Measurements from ENCODE around the gene PRUNE2.

PRUNE2 gene

GRCh38 chr9:76707510-76707909 lies 198.4 kb downstream of the PRUNE2 start:
- no peak overlapping the region for H3K27ac Mint-ChIP-seq
- peaks cover 8% of the 10 kb centered on the region for H3K4me1 Mint-ChIP-seq (ENCODE audit: low read depth)
- no peaks in the 10 kb centered on the region for H3K9me3 Mint-ChIP-seq
- peaks cover 45% of the 10 kb centered on the region for H3K27me3 Mint-ChIP-seq (ENCODE audit: low read depth)
- no peaks in the 10 kb centered on the region for H3K36me3 Mint-ChIP-seq (ENCODE audit: low read depth)
- H3K4me3 Mint-ChIP-seq: no peak overlapping the region

GRCh38 chr9:76704593-76705204 lies 201.2 kb downstream of the PRUNE2 start:
- Mint-ChIP-seq H3K4me3 (no peak overlapping the region), H3K27me3 (ENCODE audit: low read depth) (peaks cover 61% of the 10 kb centered on the region), H3K9me3 (no peaks in the 10 kb centered on the region), H3K36me3 (ENCODE audit: low read depth) (no peaks in the 10 kb centered on the region), H3K4me1 (ENCODE audit: low read depth) (peaks cover 8% of the 10 kb centered on the region), H3K27ac (no peak overlapping the region)

- Mint-ChIP-seq H3K9me3 (no peaks in the 10 kb centered on the region), H3K27me3 (ENCODE audit: low read depth) (peaks cover 58% of the 10 kb centered on the region), H3K4me3 (peak overlapping the region; percentile 44), H3K4me1 (ENCODE audit: low read depth) (peaks cover 8% of the 10 kb centered on the region), H3K27ac (no peak overlapping the region), H3K36me3 (ENCODE audit: low read depth) (no peaks in the 10 kb centered on the region)
Measured at GRCh38 chr9:76703270-76703669, 202.6 kb downstream of the PRUNE2 start.

GRCh38 chr9:76701441-76702039 lies 204.4 kb downstream of the PRUNE2 start:
- Mint-ChIP-seq H3K9me3 (no peaks in the 10 kb centered on the region), H3K4me3 (no peak overlapping the region), H3K4me1 (ENCODE audit: low read depth) (peaks cover 8% of the 10 kb centered on the region), H3K27ac (no peak overlapping the region), H3K27me3 (ENCODE audit: low read depth) (peaks cover 48% of the 10 kb centered on the region), H3K36me3 (ENCODE audit: low read depth) (no peaks in the 10 kb centered on the region)

- Mint-ChIP-seq H3K4me3 (no peak overlapping the region), H3K4me1 (ENCODE audit: low read depth) (peaks cover 8% of the 10 kb centered on the region), H3K36me3 (ENCODE audit: low read depth) (no peaks in the 10 kb centered on the region), H3K27ac (no peak overlapping the region), H3K27me3 (ENCODE audit: low read depth) (peaks cover 44% of the 10 kb centered on the region), H3K9me3 (no peaks in the 10 kb centered on the region)
Measured at GRCh38 chr9:76700916-76701315, 205.0 kb downstream of the PRUNE2 start.

- peaks cover 46% of the 10 kb centered on the region for H3K27me3 Mint-ChIP-seq (ENCODE audit: low read depth)
- H3K27ac Mint-ChIP-seq: no peak overlapping the region
- H3K4me3 Mint-ChIP-seq: no peak overlapping the region
- no peaks in the 10 kb centered on the region for H3K9me3 Mint-ChIP-seq
- H3K36me3 Mint-ChIP-seq (ENCODE audit: low read depth): no peaks in the 10 kb centered on the region
- H3K4me1 Mint-ChIP-seq (ENCODE audit: low read depth): peaks cover 8% of the 10 kb centered on the region
Measured at GRCh38 chr9:76699971-76700370, 205.9 kb downstream of the PRUNE2 start.

- no peaks in the 10 kb centered on the region for H3K36me3 Mint-ChIP-seq (ENCODE audit: low read depth)
- peaks cover 33% of the 10 kb centered on the region for H3K27me3 Mint-ChIP-seq (ENCODE audit: low read depth)
- no peaks in the 10 kb centered on the region for H3K9me3 Mint-ChIP-seq
- no peak overlapping the region for H3K27ac Mint-ChIP-seq
- H3K4me3 Mint-ChIP-seq: no peak overlapping the region
- H3K4me1 Mint-ChIP-seq (ENCODE audit: low read depth): no peaks in the 10 kb centered on the region
Measured at GRCh38 chr9:76697554-76697953, 208.4 kb downstream of the PRUNE2 start.

- Mint-ChIP-seq H3K9me3 (no peaks in the 10 kb centered on the region), H3K27me3 (ENCODE audit: low read depth) (peaks cover 34% of the 10 kb centered on the region)
Measured at GRCh38 chr9:76697081-76697480, 208.8 kb downstream of the PRUNE2 start.

GRCh38 chr9:76693912-76694311 lies 212.0 kb downstream of the PRUNE2 start:
- peaks cover 31% of the 10 kb centered on the region for H3K27me3 Mint-ChIP-seq (ENCODE audit: low read depth)
- no peak overlapping the region for H3K27ac Mint-ChIP-seq
- no peak overlapping the region for H3K4me3 Mint-ChIP-seq
- peaks cover 6% of the 10 kb centered on the region for H3K4me1 Mint-ChIP-seq (ENCODE audit: low read depth)
- no peaks in the 10 kb centered on the region for H3K36me3 Mint-ChIP-seq (ENCODE audit: low read depth)
- no peaks in the 10 kb centered on the region for H3K9me3 Mint-ChIP-seq

More at GRCh38 chr9:76697081-76697480, 208.8 kb downstream of the PRUNE2 start:
- no peak overlapping the region for H3K27ac Mint-ChIP-seq
- H3K4me3 Mint-ChIP-seq: no peak overlapping the region
- H3K36me3 Mint-ChIP-seq (ENCODE audit: low read depth): no peaks in the 10 kb centered on the region
- peaks cover 1% of the 10 kb centered on the region for H3K4me1 Mint-ChIP-seq (ENCODE audit: low read depth)

- no peak overlapping the region for H3K27ac Mint-ChIP-seq
- peaks cover 30% of the 10 kb centered on the region for H3K27me3 Mint-ChIP-seq (ENCODE audit: low read depth)
- H3K4me1 Mint-ChIP-seq (ENCODE audit: low read depth): peaks cover 11% of the 10 kb centered on the region
- H3K9me3 Mint-ChIP-seq: no peaks in the 10 kb centered on the region
- no peak overlapping the region for H3K4me3 Mint-ChIP-seq
- H3K36me3 Mint-ChIP-seq (ENCODE audit: low read depth): no peaks in the 10 kb centered on the region
Measured at GRCh38 chr9:76692458-76693129, 213.3 kb downstream of the PRUNE2 start.

GRCh38 chr9:76691517-76692313 lies 214.2 kb downstream of the PRUNE2 start:
- Mint-ChIP-seq H3K9me3 (no peaks in the 10 kb centered on the region), H3K27ac (no peak overlapping the region), H3K27me3 (ENCODE audit: low read depth) (peaks cover 29% of the 10 kb centered on the region), H3K4me3 (peak overlapping the region; percentile 76), H3K36me3 (ENCODE audit: low read depth) (no peaks in the 10 kb centered on the region), H3K4me1 (ENCODE audit: low read depth) (peaks cover 11% of the 10 kb centered on the region)

GRCh38 chr9:76690973-76691370 lies 214.9 kb downstream of the PRUNE2 start:
- Mint-ChIP-seq H3K36me3 (ENCODE audit: low read depth) (no peaks in the 10 kb centered on the region), H3K27me3 (ENCODE audit: low read depth) (peaks cover 29% of the 10 kb centered on the region), H3K4me3 (no peak overlapping the region), H3K4me1 (ENCODE audit: low read depth) (peaks cover 11% of the 10 kb centered on the region), H3K9me3 (no peaks in the 10 kb centered on the region), H3K27ac (no peak overlapping the region)

- no peaks in the 10 kb centered on the region for H3K9me3 Mint-ChIP-seq
- H3K36me3 Mint-ChIP-seq (ENCODE audit: low read depth): no peaks in the 10 kb centered on the region
- peaks cover 11% of the 10 kb centered on the region for H3K4me1 Mint-ChIP-seq (ENCODE audit: low read depth)
- no peak overlapping the region for H3K27ac Mint-ChIP-seq
- H3K27me3 Mint-ChIP-seq (ENCODE audit: low read depth): peaks cover 26% of the 10 kb centered on the region
- H3K4me3 Mint-ChIP-seq: no peak overlapping the region
Measured at GRCh38 chr9:76690246-76690972, 215.5 kb downstream of the PRUNE2 start.

Data from T-helper 1 cell treated with Interleukin-12 subunit alpha and Interleukin-12 subunit beta and Interleukin-4 antibody, amounts not matched to agents 30 μg/mL and 1 μg/mL, for 36 hours (primary cell).